GM19240 (cell line): ENCODE results near the gene UCK1.
"Not testable (repeated sequence)": the region's sequence is repeated elsewhere in the genome, so short reads cannot be mapped to it uniquely, and the experiment has no call there.

ENCODE experiments used
- DNase-seq: peaks from one replicate; pipeline ENCODE4 v3.0.0; 2011; ENCODE audit warnings: low spot score; ENCODE audit not compliant: insufficient read length

The UCK1 gene

GRCh38 chr9:131554087-131554842, 23.2 kb upstream of the UCK1 start:
- no peak for DNase-seq

GRCh38 chr9:131552030-131552429, 21.0 kb upstream of the UCK1 start:
- DNase-seq = no peak

GRCh38 chr9:131550465-131550864, 19.4 kb upstream of the UCK1 start:
- not testable (repeated sequence) for DNase-seq

- DNase-seq = not testable (repeated sequence)
Observed at GRCh38 chr9:131549186-131549585, 18.1 kb upstream of the UCK1 start.

- no peak for DNase-seq
Observed at GRCh38 chr9:131546336-131547084, 15.4 kb upstream of the UCK1 start.

- no peak for DNase-seq
Observed at GRCh38 chr9:131545786-131546335, 14.8 kb upstream of the UCK1 start.

- no peak for DNase-seq
Observed at GRCh38 chr9:131545003-131545785, 14.1 kb upstream of the UCK1 start, which contains the start of gene PRRT1B. PRRT1B (plus strand) TSS chr9:131545523; CDS start chr9:131545616, 93 bp downstream.

- no peak for DNase-seq
Observed at GRCh38 chr9:131543141-131543540, 12.1 kb upstream of the UCK1 start.

GRCh38 chr9:131539223-131539923, 8.3 kb upstream of the UCK1 start:
- no peak for DNase-seq

GRCh38 chr9:131537946-131538345, 6.9 kb upstream of the UCK1 start:
- no peak for DNase-seq

GRCh38 chr9:131534721-131535237, 3.7 kb upstream of the UCK1 start:
- DNase-seq = no peak

- DNase-seq = peak; percentile 60
Observed at GRCh38 chr9:131530546-131530919, 530 bp downstream of the UCK1 start.

GRCh38 chr9:131529597-131530545, 1.2 kb downstream of the UCK1 start:
- no peak for DNase-seq

- DNase-seq = no peak
Observed at GRCh38 chr9:131528886-131529505, 2.1 kb downstream of the UCK1 start.

GRCh38 chr9:131528186-131528585, 2.9 kb downstream of the UCK1 start:
- no peak for DNase-seq

- DNase-seq = no peak
Observed at GRCh38 chr9:131525643-131526565, 5.2 kb downstream of the UCK1 start.

GRCh38 chr9:131524665-131525315, 6.3 kb downstream of the UCK1 start:
- DNase-seq = no peak
